BJ (cell line): ENCODE results near the gene MAP3K21. TPM values are rescaled to one million over a fixed set of nuclear protein-coding genes. Genes with fewer than 3 reads are reported as not detected.

Source experiments
- CTCF ChIA-PET: fragments of 350-600 bp; formaldehyde crosslinking; extraction: SDS; loops from one replicate; lab custom pipeline; 2021; ENCODE audit warnings: antibody characterized with exemption, inconsistent platforms; lab: Yijun Ruan, JAX
- POLR2A ChIA-PET: fragments of 300-600 bp; sonication (Branson Sonifier 250); formaldehyde crosslinking; extraction: SDS; loops from one replicate; lab custom pipeline; 2021; ENCODE audit warnings: antibody characterized with exemption; lab: Charles Lee
- DNase-seq: peaks from one replicate; pipeline ENCODE4 v3.0.0-alpha.2; 2011; ENCODE audit warnings: low read depth
- H3K27me3 ChIP-seq: 2 replicates; pipeline ENCODE4 v1.6.0; 2011; ENCODE audit warnings: low read length; ENCODE audit not compliant: control insufficient read depth, insufficient read depth
- H3K36me3 ChIP-seq: 2 replicates; pipeline ENCODE4 v1.5.1; 2011; ENCODE audit warnings: low read length; ENCODE audit not compliant: control insufficient read depth, insufficient read depth
- H3K4me3 ChIP-seq: 2 replicates; pipeline ENCODE4 v1.5.1; 2011; ENCODE audit warnings: low read depth, mild to moderate bottlenecking, control low read depth, low read length
- polyA plus RNA-seq: library from polyadenylated mRNA; depleted of rRNA; stranded (reverse); fragments of >200 nt; gene quantifications from 2 replicates; pipeline ENCODE4 v1.2.3, GENCODE V29; 2011
- TF ChIP-seq, protein P1 (sequence below): IDR thresholded peaks from 2 replicates; pipeline ENCODE4 v1.5.1; 2011; ENCODE audit warnings: low read depth, mild to moderate bottlenecking, control low read depth, inconsistent platforms, low read length, moderate library complexity; ENCODE audit not compliant: insufficient read depth

The MAP3K21 gene
- polyA plus RNA-seq, 1 experiment: 0.13 TPM

DNA sequence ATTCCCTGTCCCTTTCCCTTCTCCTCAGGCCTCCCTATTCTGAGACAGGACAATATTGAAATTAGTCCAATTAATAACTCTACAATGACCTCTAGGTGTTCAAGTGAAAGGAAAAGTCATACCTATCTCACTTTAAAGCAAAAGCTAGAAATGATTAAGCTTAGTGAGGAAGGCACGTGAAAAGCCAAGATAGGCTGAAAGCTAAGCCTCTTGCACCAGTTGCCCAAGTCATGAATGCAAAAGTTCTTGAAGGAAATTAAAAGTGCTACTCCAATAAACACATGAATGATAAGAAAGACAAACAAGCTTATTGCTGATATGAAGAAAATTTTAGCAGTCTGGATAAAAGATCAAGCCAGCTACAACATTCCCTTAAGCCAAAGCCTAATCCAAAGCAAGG lies 3.8 kb upstream of the MAP3K21 start:
- no peak for DNase-seq
- H3K27me3 ChIP-seq: peaks cover 7% of the 10 kb centered on the region
- no peaks in the 10 kb centered on the region for H3K36me3 ChIP-seq
- TF ChIP-seq, protein P1, sequence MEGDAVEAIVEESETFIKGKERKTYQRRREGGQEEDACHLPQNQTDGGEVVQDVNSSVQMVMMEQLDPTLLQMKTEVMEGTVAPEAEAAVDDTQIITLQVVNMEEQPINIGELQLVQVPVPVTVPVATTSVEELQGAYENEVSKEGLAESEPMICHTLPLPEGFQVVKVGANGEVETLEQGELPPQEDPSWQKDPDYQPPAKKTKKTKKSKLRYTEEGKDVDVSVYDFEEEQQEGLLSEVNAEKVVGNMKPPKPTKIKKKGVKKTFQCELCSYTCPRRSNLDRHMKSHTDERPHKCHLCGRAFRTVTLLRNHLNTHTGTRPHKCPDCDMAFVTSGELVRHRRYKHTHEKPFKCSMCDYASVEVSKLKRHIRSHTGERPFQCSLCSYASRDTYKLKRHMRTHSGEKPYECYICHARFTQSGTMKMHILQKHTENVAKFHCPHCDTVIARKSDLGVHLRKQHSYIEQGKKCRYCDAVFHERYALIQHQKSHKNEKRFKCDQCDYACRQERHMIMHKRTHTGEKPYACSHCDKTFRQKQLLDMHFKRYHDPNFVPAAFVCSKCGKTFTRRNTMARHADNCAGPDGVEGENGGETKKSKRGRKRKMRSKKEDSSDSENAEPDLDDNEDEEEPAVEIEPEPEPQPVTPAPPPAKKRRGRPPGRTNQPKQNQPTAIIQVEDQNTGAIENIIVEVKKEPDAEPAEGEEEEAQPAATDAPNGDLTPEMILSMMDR: no peak
- ChIA-PET POLR2A (no interaction called here), CTCF (interaction anchor here (0.9 kb wide), 1 partner anchor 10 kb away, joined by 3 read pairs; no protein-coding TSS in a partner anchor)
- H3K4me3 ChIP-seq: no peak overlapping the region

DNA sequence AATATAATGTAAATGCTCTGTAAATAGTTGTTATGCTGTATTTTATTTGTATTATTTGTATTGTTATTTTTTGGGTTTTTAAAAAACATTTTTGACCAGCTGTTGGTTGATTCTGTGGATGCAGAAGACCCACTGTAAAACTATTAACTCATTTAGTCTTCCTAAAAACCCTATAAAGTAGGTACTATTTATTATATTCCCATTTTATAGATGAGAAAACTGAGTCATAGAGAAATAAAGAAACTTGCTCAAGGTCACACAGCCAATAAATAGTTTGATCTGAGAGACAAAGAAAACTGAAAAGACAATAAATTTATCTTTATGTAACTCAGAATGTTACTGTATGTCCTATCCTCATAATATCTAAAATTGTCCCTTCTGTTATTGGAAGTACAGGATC lies 1.2 kb upstream of the MAP3K21 start:
- H3K4me3 ChIP-seq: no peak overlapping the region
- H3K27me3 ChIP-seq: peaks cover 10% of the 10 kb centered on the region
- no peaks in the 10 kb centered on the region for H3K36me3 ChIP-seq
- DNase-seq: no peak
- POLR2A ChIA-PET: no interaction called here
- CTCF ChIA-PET: no interaction called here
- TF ChIP-seq, protein P1: no peak

DNA sequence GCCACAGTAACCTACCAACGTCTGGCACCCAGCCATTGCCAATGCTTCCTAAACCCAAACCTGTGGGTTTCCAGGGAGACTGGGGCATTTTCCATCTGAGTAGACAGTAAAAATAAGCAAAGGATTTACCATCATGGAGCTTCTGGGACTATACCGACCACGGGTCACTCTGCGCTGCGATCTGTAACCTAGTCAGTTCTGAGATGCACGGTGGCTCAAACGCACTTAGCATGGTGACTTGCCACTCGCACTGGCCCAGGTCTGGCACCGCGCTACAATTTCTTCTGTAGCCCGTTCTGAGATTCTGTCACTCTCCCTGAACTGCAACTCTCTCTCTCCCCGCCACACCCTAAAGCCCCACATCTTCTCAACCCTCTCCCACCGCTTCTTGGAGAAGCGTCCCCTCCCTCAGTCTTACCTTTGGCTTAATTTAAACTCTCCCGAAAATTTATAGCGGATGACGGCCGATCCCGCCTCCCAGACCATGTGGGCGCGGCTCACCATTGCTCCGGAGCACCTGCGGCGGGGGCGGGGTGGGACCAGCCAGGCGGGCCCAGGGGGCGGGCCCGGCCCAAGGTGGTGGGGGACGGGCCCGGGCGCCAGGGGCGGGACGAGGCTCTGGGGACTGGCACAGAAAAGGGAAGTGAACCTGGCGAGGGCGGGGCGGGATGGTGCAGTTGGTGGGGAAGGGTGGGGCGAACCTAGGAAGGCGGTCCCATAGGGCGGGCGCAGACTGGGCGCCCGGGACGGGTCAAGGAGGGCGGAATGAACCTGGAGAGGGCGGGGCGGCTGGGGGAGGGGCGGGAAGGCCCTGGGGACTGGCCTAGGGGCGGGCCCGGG lies 493 bp upstream of the MAP3K21 start:
- no peaks in the 10 kb centered on the region for H3K36me3 ChIP-seq
- no peak for DNase-seq
- peaks cover 10% of the 10 kb centered on the region for H3K27me3 ChIP-seq
- POLR2A ChIA-PET: no interaction called here
- H3K4me3 ChIP-seq: peak overlapping the region; percentile 29
- CTCF ChIA-PET: no interaction called here
- TF ChIP-seq, protein P1: no peak

DNA sequence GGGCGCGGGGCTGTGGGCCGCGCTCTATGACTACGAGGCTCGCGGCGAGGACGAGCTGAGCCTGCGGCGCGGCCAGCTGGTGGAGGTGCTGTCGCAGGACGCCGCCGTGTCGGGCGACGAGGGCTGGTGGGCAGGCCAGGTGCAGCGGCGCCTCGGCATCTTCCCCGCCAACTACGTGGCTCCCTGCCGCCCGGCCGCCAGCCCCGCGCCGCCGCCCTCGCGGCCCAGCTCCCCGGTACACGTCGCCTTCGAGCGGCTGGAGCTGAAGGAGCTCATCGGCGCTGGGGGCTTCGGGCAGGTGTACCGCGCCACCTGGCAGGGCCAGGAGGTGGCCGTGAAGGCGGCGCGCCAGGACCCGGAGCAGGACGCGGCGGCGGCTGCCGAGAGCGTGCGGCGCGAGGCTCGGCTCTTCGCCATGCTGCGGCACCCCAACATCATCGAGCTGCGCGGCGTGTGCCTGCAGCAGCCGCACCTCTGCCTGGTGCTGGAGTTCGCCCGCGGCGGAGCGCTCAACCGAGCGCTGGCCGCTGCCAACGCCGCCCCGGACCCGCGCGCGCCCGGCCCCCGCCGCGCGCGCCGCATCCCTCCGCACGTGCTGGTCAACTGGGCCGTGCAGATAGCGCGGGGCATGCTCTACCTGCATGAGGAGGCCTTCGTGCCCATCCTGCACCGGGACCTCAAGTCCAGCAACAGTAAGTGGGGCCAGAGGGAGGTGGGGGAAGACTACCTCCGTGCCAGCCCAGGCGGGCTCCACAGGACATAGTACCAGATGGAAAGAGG lies 808 bp downstream of the MAP3K21 start:
- TF ChIP-seq, protein P1: no peak
- H3K36me3 ChIP-seq: no peaks in the 10 kb centered on the region
- H3K4me3 ChIP-seq: peak overlapping the region; percentile 46
- ChIA-PET POLR2A (no interaction called here), CTCF (no interaction called here)
- DNase-seq: no peak
- peaks cover 10% of the 10 kb centered on the region for H3K27me3 ChIP-seq

DNA sequence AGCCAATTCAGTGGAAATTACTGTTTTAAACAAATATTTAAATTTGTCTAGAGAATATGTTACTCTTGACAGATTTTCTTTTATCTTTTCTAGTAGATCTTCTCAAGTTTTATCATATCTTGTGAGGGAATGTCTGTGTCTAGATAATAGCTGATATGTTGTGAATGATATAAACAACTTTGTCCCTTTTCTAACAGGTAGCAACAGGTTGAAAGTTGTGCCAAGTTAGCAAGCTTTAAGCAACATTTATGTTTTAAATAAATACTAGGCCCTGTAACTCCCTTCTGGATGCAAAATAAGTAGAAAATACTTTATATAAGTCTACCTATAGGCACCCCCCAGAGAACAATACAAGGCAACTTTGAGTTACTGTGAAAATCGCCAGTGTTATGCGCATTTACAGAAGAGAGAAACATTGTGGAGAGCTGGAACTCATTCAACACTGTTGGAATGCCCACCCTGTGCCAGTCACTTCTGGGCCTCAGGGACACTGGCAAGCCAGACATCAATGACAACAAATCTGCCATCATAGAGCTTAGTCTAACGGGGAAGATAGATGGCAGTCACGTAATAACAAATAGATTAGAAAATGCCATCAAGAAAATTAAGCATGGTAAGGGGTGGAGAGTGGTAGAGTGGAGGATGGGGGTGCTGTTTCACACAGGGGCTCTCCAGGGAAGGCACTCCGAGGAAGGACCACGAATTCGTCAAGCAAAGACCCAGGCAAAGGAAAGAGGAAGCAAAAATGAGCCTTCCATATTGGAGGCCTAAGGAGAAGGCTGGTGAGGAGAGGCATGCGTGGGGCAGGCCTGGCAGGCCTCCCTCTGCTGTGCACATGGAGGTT lies 4.4 kb downstream of the MAP3K21 start:
- H3K27me3 ChIP-seq: peaks cover 7% of the 10 kb centered on the region
- TF ChIP-seq, protein P1: no peak
- no peak overlapping the region for H3K4me3 ChIP-seq
- POLR2A ChIA-PET: no interaction called here
- DNase-seq: no peak
- CTCF ChIA-PET: no interaction called here
- no peaks in the 10 kb centered on the region for H3K36me3 ChIP-seq
